HPDE6-E6E7 (cell line): ENCODE data around the gene LKAAEAR1.
"Not testable (repeated sequence)": the region's sequence is repeated elsewhere in the genome, so short reads cannot be mapped to it uniquely, and the experiment has no call there.

Experiments
- DNase-seq: peaks from one replicate; pipeline ENCODE4 v3.0.0; 2011; ENCODE audit warnings: missing footprints; ENCODE audit errors: extremely low spot score

LKAAEAR1 gene, protein sequence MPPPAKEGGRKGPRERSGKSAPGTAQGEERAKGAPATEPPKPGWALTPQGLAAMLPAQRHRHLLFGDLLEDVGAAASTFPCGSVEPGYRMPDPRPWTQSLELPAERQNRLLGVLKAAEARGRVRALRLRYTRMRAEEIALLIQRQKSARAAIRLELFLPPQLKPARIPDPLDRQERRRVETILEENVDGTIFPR

DNA sequence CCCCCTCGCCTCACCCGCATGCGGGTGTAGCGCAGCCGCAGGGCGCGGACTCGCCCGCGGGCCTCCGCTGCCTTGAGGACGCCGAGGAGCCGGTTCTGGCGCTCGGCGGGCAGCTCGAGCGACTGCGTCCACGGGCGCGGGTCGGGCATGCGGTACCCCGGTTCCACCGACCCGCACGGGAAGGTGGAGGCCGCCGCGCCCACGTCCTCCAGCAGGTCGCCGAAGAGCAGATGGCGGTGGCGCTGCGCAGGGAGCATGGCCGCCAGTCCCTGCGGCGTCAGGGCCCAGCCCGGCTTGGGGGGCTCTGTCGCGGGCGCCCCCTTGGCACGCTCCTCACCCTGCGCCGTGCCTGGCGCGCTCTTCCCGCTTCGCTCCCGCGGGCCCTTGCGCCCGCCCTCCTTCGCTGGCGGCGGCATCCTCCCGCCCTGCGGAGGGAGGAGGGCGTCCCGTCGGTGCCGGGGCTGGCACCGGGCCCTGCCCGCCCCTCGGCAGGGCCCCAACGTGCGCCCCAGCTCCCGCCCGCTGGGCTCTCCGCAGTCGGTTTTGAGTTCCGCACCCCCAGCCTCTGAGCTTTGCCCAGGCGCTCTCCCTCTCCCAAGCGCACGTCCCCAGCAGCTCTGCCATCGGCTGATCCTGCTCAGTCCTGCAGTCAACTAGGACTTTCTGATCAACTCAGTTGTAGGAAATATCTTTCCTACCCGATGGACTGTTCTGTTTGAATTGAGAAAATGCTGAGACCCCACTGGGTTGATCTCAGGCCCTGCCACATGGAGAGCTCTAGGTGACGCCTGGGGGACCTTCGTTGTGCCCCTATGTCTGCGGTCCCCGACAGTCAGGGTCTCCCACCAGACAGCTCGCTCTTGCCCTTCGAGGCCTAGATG is at the start of gene LKAAEAR1:
LKAAEAR1 (minus strand) TSS at position 595 of the 881 bp plus-strand sequence; CDS start at position 416, 179 bp downstream.
- no peak for DNase-seq

DNA sequence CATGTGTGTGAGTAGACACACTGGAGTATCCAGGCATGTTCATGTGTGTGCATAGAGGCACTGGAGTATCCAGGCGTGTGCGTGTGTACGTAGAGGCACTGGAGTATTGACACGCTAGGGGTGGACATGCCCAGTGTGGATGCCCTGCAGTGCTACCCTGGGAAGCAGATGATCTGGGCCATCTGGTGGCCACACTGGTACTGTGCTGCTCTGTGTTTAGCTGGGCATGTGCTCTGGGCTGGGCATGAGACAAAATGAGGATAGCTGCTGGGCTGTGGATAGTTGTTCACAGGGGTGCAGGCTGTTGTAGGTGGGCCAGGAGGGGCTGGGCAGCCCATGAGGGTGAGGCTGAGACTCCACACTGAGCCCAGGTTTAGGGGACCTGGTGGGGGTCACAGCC is 47.2 kb upstream of the LKAAEAR1 start:
- peak; percentile 77 for DNase-seq

DNA sequence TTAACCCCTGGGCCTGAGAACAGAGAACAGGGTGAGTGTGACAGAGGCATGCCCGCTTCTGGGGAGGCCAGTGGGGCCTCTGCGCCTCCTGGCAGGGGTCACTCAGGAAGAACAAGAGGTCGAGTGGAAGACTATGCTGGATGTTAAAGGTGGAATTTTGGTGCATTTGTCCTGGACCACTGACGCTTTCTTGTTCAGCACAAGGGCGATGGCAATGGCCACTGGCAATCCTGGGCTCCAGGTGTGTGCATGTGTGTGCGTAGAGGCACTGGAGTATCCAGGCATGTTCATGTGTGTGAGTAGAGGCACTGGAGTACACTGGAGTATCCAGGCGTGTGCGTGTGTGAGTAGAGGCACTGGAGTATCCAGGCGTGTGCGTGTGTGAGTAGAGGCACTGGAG is 46.7 kb upstream of the LKAAEAR1 start:
- DNase-seq, result no peak

DNA sequence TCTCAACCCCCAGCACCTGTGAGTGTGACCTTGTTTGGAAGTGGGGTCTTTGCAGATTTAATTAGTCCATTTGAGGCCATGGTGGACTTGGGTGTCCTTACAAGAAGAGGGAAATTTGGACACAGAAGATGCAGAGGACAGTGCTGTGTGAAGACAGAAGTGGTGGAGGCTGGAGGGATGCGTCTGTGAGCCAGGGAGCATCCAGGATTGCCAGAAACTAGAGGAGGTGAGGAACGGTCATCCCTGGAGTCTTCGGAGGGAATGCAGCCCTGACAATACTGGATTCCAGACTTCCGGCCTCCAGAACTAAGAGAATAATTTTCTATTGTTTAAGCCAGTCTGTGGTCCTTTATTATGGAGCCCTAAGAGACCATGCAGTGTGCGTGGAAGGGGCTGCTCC is 46.1 kb upstream of the LKAAEAR1 start:
- DNase-seq, result no peak

DNA sequence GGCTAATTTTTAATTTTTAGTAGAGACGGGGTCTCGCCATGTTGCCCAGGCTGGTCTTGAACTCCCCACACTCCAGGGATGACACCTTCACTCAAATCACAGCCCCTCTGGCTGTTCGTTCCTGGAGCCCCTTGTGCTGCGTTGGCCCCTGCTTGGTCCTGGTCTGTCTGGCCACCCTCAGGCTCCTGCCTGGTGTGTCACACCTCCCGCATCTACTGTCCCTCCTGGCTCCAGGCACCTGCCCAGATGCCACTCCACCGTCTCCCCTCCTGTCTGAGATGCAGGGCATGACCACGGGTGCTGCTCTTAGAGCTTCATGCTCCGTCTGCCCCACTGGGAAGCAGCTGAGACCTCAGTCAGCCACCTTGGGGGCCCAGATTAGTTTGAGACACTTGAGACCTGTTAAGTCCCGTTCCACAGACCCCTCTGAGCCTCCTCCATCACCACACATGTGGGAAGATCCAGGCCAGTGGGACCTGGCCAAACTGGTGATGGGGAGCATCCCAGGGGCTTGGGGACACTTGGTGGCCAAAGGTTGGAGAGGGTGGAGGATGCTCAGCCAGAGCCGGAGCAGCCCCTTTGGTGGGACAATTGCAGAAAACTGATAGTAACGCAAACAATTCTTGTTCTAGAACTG is 45.1 kb upstream of the LKAAEAR1 start:
- DNase-seq, result no peak

- DNase-seq, result not testable (repeated sequence)
Measured at GRCh38 chr20:64123517-64123916, 39.3 kb upstream of the LKAAEAR1 start.

DNA sequence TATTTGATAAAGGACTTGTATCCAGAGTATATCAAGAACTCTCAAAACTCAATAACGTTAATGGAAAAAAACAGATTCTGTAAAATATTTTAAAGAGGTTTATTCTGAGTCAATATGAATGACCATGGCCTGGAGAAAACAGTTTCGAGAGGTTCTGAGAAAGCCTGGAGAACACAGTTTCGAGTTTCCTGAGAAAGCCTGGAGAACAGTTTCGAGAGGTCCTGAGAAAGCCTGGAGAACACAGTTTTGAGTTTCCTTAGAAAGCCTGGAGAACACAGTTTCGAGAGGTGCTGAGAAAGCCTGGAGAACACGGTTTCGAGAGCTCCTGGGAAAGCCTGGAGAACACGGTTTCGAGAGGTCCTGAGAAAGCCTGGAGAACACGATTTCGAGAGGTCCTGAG is 38.7 kb upstream of the LKAAEAR1 start:
- DNase-seq, result not testable (repeated sequence)

GRCh38 chr20:64121586-64121985 is 37.4 kb upstream of the LKAAEAR1 start:
- no peak for DNase-seq

DNA sequence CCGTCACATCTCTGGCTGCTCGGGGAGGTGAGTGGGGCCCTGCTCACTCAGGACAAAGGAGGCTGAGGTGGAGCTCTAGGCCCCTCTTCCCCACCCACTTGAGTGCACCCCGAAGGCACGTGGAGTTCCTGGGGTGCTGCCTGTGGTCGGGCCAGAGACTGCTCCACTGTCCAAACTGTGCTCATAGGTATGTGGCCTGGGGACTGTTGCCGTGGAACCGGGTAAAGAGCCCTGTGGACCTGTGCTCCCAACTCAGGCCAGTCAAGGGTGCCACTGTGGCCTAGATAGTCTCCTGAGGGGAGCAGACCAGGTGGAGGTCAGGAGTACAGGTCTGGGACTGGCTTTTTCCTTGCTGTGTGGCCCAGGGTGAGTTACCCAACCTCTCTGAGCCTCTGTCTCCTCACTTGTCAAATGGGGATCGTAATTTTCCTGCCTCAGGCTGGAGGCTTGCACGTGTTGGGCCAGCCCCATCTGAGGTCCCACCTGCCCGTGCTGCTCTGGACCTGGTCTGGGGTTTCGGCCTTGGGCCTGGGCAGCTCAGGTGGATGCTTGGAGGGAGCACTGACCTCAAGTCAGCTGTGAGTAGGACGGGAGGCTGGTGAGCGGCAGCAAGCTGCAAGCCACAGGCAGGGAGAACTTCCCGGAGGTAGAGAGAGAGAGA is 35.6 kb upstream of the LKAAEAR1 start:
- DNase-seq, result no peak

DNA sequence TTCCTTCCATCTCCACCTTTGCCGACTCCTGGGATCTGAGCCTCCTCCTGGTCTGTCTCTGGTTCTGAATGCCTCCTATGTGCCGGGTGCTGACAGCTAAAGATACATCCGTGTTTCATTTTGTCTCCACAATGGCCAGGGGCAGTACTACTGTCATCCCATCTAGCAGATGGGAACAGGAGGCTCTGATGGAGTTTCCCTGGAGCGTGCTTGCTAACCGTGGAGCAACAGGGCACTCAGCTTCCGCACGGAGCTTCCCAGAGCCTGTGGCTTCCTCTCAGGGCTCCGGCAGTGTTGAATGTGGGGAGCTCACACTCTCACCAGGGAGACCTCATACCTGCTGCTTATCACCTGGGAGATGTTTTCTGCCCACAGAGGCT is 35.1 kb upstream of the LKAAEAR1 start:
- DNase-seq, result no peak

DNA sequence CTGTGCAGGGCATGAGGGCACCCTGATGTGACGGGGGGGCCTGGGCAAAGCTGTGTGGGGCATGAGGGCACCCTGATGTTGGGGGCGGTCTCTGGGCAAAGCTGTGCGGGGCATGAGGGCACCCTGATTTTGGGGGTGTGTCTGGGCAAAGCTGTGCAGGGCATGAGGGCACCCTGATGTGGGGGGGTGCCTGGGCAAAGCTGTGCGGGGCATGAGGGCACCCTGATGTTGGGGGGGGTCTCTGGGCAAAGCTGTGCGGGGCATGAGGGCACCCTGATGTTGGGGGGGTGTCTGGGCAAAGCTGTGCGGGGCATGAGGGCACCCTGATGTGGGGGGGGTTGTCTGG is 33.2 kb upstream of the LKAAEAR1 start:
- DNase-seq, result not testable (repeated sequence)

- DNase-seq, result no peak
Measured at GRCh38 chr20:64116541-64117431, 32.6 kb upstream of the LKAAEAR1 start.

DNA sequence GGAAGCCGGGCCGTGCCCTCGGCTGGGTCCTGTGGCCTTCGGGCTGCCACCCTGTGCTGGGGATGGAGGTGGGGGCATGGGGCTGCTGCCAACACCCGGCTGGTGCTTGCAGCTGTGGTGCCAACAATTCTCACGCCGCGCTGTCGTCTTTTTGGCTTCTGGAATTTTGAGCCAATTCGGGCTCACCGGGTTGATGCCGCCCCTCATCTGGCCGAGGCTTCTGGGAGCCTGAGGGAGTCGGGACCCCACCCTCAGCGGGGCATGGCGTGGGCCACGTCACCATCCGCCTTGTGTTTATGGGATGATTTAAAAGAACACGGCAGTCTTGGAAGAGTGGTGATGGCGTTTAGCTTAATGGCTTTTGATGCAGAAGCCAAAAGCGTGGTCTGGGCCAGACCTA is 31.8 kb upstream of the LKAAEAR1 start:
- DNase-seq, result no peak

- DNase-seq, result no peak
Measured at GRCh38 chr20:64115171-64115911, 31.1 kb upstream of the LKAAEAR1 start.

GRCh38 chr20:64114356-64114971 is 30.3 kb upstream of the LKAAEAR1 start:
- no peak for DNase-seq

DNA sequence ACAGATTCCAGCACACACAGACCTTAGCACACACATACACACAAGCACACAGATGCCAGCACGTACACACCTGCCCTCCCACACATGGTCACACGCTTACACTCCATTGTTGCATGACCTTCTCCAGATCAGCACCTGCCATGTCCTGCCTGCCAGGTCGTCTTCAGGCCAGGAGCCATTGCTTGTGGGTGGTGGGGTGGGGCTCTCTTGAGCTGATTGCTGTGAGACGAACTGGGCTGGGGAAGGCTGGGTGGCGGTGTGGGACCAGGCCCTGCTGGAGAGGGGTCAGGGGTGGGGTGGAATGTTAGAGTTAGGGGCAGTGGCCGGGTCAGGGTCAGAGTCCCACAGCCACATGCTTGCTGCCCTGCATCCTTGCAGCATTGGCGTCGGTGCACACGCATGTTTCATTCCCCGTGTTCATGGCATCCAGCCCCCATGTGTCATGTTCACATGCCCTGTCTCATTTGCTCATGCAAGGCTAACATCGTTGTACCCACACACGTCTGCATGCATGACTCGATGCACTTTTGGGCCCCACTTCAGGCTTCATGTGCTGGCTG is 29.7 kb upstream of the LKAAEAR1 start:
- DNase-seq, result no peak

- no peak for DNase-seq
Measured at GRCh38 chr20:64113444-64113775, 29.2 kb upstream of the LKAAEAR1 start.

GRCh38 chr20:64112691-64113443 is 28.7 kb upstream of the LKAAEAR1 start:
- no peak for DNase-seq
